SK-N-MC (cell line): Measurements from ENCODE around the gene MCCC2.

Experiments used
- EZH2 ChIP-seq: fragments of 200-600 bp; sonication (generic); IDR thresholded peaks from one replicate; pipeline ENCODE4 v1.6.1; 2017; ENCODE audit warnings: antibody characterized with exemption
- FOXP2 ChIP-seq: optimal IDR thresholded peaks from 2 replicates; pipeline ENCODE3; 2011; ENCODE audit warnings: mild to moderate bottlenecking, moderate library complexity; ENCODE audit not compliant: insufficient read depth; ENCODE audit errors: extremely low read length, control extremely low read depth
- POLR2AphosphoS5 ChIP-seq: IDR thresholded peaks from 2 replicates; pipeline ENCODE4 v1.6.1; 2012; ENCODE audit warnings: mild to moderate bottlenecking, low read depth, low read length, borderline replicate concordance

DNA sequence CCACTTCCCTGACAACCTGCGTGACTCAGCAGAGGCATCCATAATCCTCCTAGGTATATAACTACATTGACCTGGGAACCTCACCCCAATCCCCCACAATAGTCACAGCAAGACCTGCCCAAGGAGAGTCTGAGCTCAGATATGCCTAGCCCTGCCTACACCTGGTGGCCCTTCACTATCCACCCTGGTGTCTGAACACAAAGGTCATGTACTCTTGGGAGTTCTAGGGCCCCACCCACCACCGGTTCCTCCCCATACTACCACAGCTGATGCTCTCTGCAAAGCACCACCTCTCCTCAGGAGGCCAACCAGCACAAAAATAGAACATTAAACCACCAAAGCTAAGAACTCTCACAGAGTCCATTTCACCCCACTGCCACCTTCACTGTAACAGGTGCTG, 97.2 kb downstream of the MCCC2 start:
- TF ChIP-seq EZH2, result no peak
- TF ChIP-seq POLR2AphosphoS5, result no peak
- no peak for TF ChIP-seq FOXP2
